NCI-H526 treated with DMSO at 0.1 percent for 48 hours (cell line): ENCODE measurements around the gene MT1X.
"Not testable (repeated sequence)": the region's sequence is repeated elsewhere in the genome, so short reads cannot be mapped to it uniquely, and the experiment has no call there.

ENCODE experiments used
- DNase-seq: peaks from one replicate; lab custom pipeline; 2025; lab: John Stamatoyannopoulos, UW

Gene MT1X

DNA sequence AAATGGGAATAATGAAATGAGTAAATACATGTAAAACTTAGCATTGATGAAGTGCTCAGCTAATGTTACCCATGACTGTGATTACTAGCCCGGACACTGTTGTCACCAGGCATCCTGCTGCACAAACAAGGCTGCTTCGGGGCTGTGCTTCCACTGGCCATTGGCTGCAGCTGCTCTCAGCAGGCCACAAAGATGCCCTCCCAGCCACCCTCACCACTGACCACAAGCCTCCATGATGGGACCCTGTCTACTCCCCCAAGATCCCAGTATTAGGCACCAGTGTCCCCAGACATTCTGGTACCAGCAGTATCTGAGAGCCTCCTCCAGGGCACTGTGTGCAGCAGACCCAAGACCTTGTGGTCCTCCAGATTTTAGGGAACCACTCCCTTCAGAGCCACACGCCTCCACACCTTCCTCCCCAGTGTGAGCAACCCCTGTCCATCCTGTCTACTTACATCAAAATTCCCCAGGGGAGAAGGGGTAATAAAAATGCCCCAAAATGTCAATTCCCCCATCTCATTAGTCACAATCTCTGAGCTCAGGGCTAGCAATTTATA lies 28.0 kb downstream of the MT1X start:
- no peak for DNase-seq

DNA sequence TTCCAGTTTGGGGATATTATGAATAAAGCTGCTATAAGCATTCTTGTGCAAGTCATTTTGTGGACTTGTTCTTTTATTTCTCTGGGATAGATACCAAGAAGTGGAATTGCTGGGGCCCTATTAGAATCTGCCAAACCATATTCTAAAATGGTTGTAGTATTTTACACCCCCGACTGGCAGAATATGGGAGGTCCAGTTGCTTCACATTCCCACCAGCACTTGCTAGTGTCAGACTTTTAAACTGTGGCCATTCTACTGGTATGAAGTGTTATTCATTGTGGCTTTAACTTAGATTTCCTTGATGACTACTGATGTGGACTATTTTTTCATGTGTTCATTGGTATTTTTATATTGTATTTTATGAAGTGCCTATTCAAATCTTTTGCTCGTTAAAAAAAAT lies 29.6 kb downstream of the MT1X start:
- no peak for DNase-seq

DNA sequence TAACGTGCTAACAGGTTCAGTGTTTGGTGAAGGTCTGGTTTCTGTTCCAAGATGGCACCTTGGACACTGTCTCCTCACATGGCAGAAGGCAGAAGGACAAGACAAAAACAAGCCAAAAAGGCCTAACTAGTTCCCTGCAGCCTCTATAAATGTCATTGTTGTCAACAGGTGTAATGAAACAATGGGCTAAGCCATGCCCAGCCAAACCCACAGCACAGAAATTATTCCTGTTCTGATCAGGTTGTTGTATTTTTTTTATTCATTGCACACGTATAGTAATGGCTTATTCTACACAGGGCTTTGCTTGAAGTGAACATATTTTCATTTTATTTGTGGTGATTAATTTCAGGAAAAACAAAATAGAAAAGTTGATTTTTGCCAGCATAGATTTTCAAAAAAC lies 31.5 kb downstream of the MT1X start:
- no peak for DNase-seq

DNA sequence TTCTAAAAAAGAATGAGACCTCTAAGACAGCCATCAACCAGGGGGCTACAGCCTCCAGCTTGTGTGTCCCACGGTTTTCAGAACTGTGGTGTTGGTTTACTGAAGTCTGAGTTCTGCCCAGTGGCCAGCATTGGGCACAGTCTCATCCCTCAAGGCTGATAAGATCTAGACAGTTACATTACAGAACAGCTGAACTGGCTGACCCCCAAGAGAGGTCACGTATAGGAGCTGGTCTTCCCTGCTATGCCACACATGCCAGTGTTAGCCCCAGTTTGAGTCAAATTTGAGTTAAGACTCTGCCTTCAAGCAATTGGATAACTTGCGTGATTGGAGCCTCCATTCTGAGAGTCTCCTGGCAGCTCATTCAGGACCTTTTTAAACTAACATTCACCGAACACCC lies 32.9 kb downstream of the MT1X start:
- no peak for DNase-seq

DNA sequence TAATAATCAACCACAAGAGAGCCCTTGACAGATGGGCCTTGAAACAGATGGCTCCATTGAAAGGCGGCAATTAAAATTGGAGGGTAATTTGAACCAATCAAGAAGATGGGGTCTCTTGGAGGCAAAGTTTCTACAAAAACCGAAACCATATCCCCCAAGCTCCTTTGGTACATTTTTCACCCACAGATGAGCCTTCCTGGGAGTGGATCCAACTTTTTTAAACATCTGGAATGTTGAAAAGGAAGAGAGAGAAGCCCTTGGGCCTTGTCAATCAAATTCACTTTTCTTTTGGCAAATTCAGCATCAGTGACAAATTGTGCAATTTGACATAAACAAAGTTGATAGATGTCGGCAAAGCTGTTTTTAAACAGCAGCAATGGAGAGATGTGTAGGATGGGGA lies 34.5 kb downstream of the MT1X start:
- DNase-seq, result no peak

DNA sequence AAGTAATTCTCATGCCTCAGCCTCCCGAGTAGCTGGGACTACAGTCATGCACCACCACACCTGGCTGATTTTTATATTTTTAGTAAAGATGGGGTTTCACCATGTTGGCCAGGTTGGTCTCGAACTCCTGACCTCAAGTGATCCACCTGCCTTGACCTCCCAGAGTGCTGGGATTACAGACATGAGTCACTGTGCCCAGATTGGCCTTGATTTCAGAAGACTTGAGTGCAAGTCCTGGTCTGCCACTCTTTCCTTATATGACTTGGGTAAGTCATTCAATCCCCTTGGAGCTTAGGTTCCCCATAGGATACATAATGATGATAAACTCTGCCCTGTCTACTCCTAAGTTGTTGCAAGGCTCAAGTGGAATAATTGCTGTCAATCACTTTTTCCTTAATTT lies 35.3 kb downstream of the MT1X start:
- not testable (repeated sequence) for DNase-seq

DNA sequence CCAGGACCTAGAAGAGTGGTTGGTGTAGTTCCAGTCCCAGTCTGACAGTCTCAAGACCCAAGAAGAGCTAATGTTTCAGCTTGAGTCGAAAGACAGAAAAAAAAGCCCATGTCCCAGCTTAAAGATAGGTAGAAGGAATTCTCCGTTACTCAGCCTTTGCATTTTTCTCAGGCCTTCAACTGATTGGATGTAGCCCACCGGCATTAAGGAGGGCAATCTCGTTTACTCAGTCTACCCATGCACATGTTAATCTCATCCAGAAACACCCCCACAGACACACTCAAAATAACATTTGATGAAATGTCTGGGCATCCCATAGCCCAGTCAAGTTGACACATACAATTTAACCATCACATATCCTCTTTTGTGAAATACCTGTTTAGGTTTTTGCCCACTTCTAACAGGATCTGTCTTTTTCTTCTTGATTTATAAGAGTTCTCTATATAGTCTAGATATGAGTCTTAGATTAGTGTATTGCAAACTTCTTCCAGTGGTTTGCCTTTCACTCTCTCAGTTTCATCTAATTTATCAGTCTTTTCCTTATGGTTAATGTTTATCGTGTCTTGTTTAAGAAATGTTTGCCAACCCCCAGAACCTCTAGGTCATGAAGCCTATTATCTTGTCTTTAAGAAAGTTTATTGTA lies 40.1 kb downstream of the MT1X start:
- no peak for DNase-seq

DNA sequence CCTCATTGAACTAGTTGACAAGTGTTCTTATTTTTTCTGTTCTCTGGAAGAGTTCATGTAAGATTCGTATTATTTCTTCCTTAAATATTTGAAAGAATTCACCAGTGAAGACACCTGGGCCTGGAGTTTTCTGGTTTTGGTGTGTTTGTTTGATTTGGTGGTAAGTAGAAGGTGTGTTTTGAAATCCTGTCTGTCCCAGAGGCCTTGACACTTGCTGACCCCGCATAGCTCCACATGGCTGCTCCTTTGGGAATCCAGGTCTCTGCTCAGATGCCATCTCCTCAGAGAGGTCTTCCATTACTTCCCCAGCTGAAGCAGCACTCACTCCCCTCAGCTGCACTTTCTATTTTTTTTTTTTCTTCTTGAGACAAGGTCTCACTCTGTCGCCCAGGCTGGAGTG lies 41.9 kb downstream of the MT1X start:
- DNase-seq, result no peak

DNA sequence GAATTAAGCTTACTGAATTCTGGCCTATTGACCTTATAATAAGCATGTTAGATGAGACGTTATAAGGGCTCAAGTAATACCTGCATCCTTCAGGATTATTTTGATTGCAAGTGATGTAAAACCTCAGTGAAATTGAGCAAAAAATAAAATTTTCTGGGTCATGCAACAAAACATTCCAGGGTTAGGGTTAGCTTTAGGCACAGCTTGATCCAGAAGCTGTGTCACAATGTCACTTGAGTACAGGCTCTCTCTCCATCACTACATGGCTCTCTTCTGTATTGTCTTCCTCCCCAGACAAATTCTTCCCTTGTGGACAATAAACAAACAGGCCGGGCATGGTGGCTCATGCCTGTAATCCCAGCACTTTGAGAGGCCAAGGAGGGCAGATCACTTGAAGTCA lies 44.0 kb downstream of the MT1X start:
- no peak for DNase-seq

DNA sequence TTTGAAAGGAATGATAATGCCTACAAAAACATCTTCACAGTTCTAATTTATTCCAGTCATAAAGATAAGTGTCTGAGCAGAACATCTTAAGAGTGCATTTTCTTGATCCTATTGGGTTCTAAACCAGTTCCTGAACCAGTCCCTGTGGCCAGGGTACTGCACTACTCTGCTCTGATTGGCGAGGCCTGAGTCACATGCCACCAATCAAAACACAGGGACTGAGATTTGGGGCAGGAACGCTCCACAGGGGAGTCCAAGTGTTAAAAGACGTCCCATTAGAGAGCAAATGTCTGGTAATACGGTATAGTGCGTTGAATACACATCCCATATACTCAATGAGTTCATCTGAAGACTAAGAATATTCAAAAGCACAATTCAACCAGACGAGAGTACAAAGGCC lies 44.7 kb downstream of the MT1X start:
- DNase-seq, result no peak

DNA sequence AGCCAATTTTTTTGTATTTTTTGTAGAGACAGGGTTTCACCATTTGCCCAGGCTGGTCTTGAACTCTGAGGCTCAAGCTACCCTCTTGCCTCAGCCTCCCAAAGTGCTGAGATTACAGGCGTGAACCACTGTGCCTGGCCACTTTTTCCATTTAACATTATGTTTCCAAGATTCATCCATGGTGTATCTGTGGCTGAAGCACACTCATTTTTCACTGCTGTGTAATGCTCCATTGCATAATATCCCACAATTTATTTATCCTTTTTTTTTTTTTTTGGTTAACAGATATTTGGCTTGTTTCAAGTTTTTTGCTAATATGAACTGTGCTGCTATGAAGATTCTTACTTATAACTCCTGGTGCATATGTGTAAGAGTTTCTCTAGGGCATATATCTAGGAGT lies 45.8 kb downstream of the MT1X start:
- no peak for DNase-seq

DNA sequence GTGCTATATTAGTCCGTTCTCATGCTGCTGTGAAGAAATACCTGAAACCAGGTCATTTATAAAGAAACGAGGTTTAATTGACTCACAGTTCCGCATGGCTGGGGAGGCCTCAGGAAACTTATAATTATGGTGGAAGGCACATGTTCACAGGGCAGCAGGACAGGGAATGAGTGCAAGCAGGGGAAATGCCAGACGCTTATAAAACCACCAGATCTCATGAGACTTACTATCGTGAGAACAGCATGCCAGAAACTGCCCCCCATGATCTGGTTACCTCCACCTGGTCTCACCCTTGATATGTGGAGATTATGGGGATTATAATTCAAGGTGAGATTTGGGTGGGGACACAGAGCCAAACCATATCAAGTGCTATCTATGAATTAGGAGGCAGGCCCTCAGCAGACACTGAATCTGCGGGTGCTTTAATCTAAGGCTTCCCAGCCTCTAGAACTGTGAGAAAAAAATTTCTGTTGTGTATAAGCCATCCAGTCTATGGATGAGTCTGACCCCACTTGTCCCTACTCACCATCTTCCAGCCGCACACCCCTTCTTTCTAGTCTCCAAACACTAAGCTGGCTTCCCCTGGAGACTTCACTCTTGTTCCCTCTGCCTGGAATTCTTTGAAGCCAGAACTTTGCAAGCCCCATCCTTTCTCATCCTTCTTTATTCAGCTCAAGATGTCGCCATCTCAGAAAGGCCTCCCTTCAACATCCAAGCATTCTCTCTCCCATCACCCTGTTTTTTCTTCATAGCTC lies 46.9 kb downstream of the MT1X start:
- DNase-seq, result no peak

DNA sequence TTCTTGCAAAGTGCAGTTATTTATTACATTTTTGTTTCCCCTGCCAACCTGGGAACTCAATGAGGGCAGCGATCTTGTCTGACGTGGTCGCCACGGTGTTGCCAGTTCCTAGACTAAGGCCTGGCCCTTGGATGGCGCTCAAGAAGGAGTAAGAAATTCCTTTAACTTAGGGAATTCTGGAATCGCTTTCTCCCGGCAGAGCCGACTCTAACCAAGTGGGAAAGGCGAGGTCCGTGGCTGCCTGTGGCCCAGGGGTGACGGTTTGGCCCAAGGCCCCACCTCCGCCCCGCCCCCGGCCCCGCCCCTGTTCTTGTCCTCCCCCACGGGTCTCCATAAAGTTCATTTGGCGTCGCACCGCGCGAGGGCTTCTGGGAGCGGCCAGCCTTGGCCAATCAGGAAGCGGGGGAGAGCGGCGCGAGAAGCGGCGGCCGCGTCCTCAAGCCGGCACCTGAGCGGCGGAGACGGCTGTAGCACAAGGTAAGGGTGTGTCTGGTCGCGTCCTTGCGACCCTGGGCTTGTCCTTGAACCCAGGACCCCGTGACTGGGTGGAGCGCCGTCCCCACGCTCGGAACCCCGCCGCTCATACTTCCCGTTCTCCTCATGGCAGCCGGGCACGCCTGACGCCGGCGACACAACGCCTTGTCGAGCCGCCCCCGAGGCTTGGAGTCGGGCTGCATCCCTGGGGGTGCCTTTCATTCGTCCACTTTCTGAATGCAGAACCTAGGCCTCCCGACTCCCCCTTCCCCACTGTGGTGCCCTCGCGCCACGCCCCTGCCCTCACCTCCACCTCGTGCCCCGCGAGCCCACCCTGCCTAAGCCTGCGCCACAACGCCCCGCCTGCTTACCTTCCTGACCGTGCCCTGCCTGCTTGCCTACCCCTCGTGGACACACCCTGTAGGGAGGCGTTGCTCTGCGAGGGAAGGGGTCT lies 47.7 kb downstream of the MT1X start, which contains the start of gene NUP93:
Gene NUP93, plus strand, starts transcription at position 395 of the 928 bp plus-strand sequence. CDS start 18,119 bp downstream, outside the sequence.
- peak; percentile 71 for DNase-seq

DNA sequence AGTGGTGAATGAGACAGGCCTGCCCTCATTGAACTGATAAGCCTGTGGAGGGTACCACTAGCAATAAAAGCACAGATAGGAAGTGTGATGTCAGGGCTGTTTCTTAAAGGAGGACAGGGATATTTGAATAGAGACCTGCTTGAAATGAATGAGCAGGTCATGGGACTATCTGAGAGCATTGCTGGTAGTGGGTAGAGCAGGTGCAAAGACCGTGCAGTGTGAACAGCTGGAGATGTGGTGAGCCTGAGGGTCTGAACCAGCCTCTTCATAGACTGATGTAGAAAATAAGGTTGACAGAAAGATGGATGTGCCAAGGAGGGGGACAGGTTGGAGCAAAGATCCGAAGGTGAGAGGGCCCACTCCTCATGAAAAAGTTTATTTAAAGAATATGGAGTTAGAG lies 50.1 kb downstream of the MT1X start:
- DNase-seq, result no peak

DNA sequence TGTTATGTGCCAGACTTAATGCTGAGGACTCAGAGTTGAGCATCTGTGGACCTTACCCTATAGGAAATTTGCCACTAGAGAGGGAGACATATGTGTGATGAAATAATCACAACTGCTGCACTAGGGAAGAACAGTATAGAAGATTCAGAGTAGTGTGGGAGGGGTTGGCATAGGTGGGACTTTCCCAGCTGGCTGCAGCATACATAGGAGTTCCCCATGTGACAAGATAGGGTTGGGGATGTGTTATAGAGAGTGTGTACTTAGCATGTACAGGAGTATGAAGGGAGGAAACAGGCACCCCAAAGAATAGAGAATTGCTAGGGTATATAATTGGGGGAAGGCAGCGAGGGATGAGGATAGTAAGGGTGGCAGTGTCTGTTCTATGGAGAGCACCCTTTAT lies 50.6 kb downstream of the MT1X start:
- DNase-seq, result no peak
